ENCODE data around the gene FBXW11. TPM values are rescaled to one million over a fixed set of nuclear protein-coding genes. Genes with fewer than 3 reads are reported as not detected.
A peak's percentile ranks its signal among the peaks of the same experiment; 100 is the strongest.

FBXW11 gene
- total and polyA plus RNA-seq, 2 donors from 2014 or later, result 16.0 to 44.4 TPM

DNA sequence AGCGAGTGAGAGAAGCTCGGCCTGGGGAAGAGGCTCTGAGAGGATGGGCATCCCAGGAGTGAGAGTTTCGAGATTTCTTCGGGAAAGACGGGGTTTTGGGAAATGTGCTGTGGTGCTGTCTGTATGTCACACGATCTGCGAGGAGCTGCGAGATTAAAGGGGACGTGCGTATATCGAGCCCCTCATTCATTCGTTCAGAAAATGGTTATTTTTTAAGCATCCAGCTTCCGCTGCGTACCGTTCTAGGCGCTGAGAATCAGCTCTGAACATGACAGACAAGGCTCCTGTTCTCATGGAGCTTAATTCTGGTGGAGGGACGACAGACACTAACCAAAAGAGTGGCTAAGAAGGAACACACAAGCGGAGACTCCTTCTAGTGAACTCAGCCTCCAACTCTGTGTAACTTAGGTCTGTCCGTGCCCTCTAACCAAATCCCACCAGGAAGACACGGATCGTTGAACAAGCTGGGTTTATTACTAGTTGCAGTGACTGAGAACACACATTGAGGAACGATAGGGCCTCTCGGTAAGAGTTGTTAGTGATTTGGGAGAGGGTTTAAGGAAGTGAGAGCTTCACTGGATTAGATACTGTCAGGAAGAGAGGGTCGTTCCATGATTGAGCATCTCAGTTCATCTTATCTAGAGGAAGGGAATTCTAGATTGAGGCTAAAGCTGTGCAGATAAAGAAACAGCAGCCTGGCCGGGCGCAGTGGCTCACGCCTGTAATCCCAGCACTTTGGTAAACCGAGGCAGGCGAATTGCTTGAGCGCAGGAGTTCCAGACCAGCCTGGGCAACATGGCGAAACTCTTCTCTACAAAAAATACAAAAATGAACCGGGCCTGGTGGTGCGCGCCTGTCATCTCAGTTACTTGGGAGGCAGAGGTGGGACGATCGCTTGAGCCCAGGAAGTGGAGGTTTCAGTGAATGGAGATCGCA, 1.0 kb upstream of the FBXW11 start:
- Histone ChIP-seq H3K4me3 (ENCODE audit: low read length in 3 of 3) (peak overlapping the region; percentile 86 to 93 (median 90)), H3K4me1 (ENCODE audit: control insufficient read depth in 2 of 3, insufficient read depth in 2 of 3, low read depth in 1 of 3, low read length in 3 of 3) (peaks cover 4 to 25% (median 22%) of the 10 kb centered on the region in 3 donors), H3K9ac (ENCODE audit: low read length in 3 of 3) (peak overlapping the region; percentile 83 to 93 (median 90)), H3K9me3 (ENCODE audit: control insufficient read depth in 2 of 3, insufficient read depth in 1 of 3, low read length in 3 of 3) (no peaks in the 10 kb centered on the region), H3K36me3 (ENCODE audit: control insufficient read depth in 2 of 3, insufficient read depth in 3 of 3, low read length in 3 of 3) (no peaks in the 10 kb centered on the region), H3K27me3 (ENCODE audit: control insufficient read depth, insufficient read depth, low read length) (no peaks in the 10 kb centered on the region), H3K27ac (ENCODE audit: low read depth in 2 of 2, low read length in 2 of 2) (peak overlapping the region; percentile 98 to 99)
- no peak for TF ChIP-seq CTCF (IDR thresholded peaks at IDR 0.05; ENCODE audit: borderline replicate concordance, extremely low read depth, insufficient read depth)
- FAIRE-seq (no peak), DNase-seq (peak in 4 of 5 donors; percentile 41 to 68 (median 56))
- intact Hi-C loops (cut with DNase I), result no loop called here

- H3K9ac ChIP-seq (ENCODE audit: low read length in 3 of 3), result peak overlapping the region; percentile 62 to 95 (median 90)
- H3K4me3 ChIP-seq (ENCODE audit: low read length in 3 of 3), result peak overlapping the region; percentile 86 to 93 (median 90)
- H3K27ac ChIP-seq (ENCODE audit: low read depth in 2 of 2, low read length in 2 of 2), result peak overlapping the region; percentile 98 to 99
- H3K9me3 ChIP-seq (ENCODE audit: control insufficient read depth in 2 of 3, insufficient read depth in 1 of 3, low read length in 3 of 3), result no peaks in the 10 kb centered on the region
- intact Hi-C loops (cut with DNase I), result no loop called here
- H3K4me1 ChIP-seq (ENCODE audit: control insufficient read depth in 2 of 3, insufficient read depth in 2 of 3, low read depth in 1 of 3, low read length in 3 of 3), result peaks cover 4 to 32% (median 23%) of the 10 kb centered on the region in 3 donors
- FAIRE-seq (no peak), DNase-seq (peak; percentile 55 to 83 (median 73))
- H3K36me3 ChIP-seq (ENCODE audit: control insufficient read depth in 2 of 3, insufficient read depth in 3 of 3, low read length in 3 of 3), result no peaks in the 10 kb centered on the region
- TF ChIP-seq CTCF (IDR thresholded peaks at IDR 0.05; ENCODE audit: borderline replicate concordance, extremely low read depth, insufficient read depth), result no peak
- H3K27me3 ChIP-seq (ENCODE audit: control insufficient read depth, insufficient read depth, low read length), result no peaks in the 10 kb centered on the region
Measured at GRCh38 chr5:172005708-172006320, 624 bp downstream of the FBXW11 start.

DNA sequence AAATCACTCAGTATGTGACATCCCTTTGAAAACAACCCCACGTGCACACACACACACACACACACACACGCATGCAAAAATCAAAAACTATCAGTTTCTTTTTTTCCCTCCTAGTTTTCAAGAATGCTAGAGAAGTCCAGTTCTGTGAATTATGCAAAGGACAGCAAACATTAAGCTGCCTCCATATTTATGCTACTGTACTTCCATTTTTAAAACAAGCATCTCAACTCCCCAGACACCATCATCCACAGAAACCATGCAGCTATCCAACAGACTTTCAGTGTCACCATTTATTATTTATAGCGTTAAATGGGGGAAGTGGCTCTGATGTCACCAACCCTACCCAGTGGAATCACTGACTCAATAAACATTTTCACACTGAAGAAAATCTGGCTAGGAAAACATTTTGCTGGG, 1.6 kb downstream of the FBXW11 start:
- H3K4me1 ChIP-seq (ENCODE audit: control insufficient read depth in 2 of 3, insufficient read depth in 2 of 3, low read depth in 1 of 3, low read length in 3 of 3), result peaks cover 4 to 38% (median 30%) of the 10 kb centered on the region in 3 donors
- intact Hi-C loops (cut with DNase I), result no loop called here
- H3K4me3 ChIP-seq (ENCODE audit: low read length in 3 of 3), result peak overlapping the region; percentile 86 to 93 (median 90)
- TF ChIP-seq CTCF (IDR thresholded peaks at IDR 0.05; ENCODE audit: borderline replicate concordance, extremely low read depth, insufficient read depth), result no peak
- H3K27ac ChIP-seq (ENCODE audit: low read depth in 2 of 2, low read length in 2 of 2), result peak overlapping the region; percentile 98 to 99
- FAIRE-seq, result no peak
- no peaks in the 10 kb centered on the region for H3K9me3 ChIP-seq (ENCODE audit: control insufficient read depth in 2 of 3, insufficient read depth in 1 of 3, low read length in 3 of 3)
- no peaks in the 10 kb centered on the region for H3K36me3 ChIP-seq (ENCODE audit: control insufficient read depth in 2 of 3, insufficient read depth in 3 of 3, low read length in 3 of 3)
- H3K9ac ChIP-seq (ENCODE audit: low read length in 3 of 3), result peak overlapping the region; percentile 62 to 95 (median 90)
- peak in 1 of 5 donors; percentile 51 for DNase-seq
- H3K27me3 ChIP-seq (ENCODE audit: control insufficient read depth, insufficient read depth, low read length), result no peaks in the 10 kb centered on the region
